HUES64 (cell line): ENCODE data around the gene CDK14.
A peak's percentile ranks its signal among the peaks of the same experiment; 100 is the strongest.

Experiments
- H3K27ac ChIP-seq: 2 replicates; pipeline ENCODE4 v1.7.0; 2013; ENCODE audit warnings: low read depth, low read length, inconsistent platforms
- H3K27me3 ChIP-seq: 2 replicates; pipeline ENCODE4 v1.6.1; 2013; ENCODE audit warnings: mild to moderate bottlenecking, low read length; ENCODE audit not compliant: insufficient read depth
- H3K36me3 ChIP-seq: 2 replicates; pipeline ENCODE4 v1.6.1; 2013; ENCODE audit warnings: mild to moderate bottlenecking, low read length; ENCODE audit not compliant: insufficient read depth
- H3K4me1 ChIP-seq: 2 replicates; pipeline ENCODE4 v1.6.1; 2013; ENCODE audit warnings: mild to moderate bottlenecking, low read length, moderate library complexity; ENCODE audit not compliant: insufficient read depth
- H3K4me3 ChIP-seq: 2 replicates; pipeline ENCODE4 v1.5.1; 2013; ENCODE audit warnings: mild to moderate bottlenecking, low read length, moderate library complexity
- H3K9ac ChIP-seq: 2 replicates; pipeline ENCODE4 v1.6.1; 2013; ENCODE audit warnings: mild to moderate bottlenecking, low read depth, low read length
- H3K9me3 ChIP-seq: 2 replicates; pipeline ENCODE4 v1.6.1; 2013; ENCODE audit warnings: low read depth, low read length; ENCODE audit not compliant: insufficient read depth
- WGBS: fragments of 150-250, 120-280 bp; methylation state at CpG from one replicate; pipeline ENCODE4 v1.1.7; 2013; ENCODE audit warnings: missing lambda C conversion rate; 5-methylcytosine and 5-hydroxymethylcytosine counted together

Gene CDK14

GRCh38 chr7:91020636-91021385 is 424.7 kb downstream of the CDK14 start:
- H3K36me3 ChIP-seq = no peaks in the 10 kb centered on the region
- WGBS = 89% methylated on average over 3 of the region's 3 CpGs
- H3K9ac ChIP-seq = no peak overlapping the region
- no peak overlapping the region for H3K27ac ChIP-seq
- H3K27me3 ChIP-seq = no peaks in the 10 kb centered on the region
- H3K9me3 ChIP-seq = no peaks in the 10 kb centered on the region
- H3K4me1 ChIP-seq = no peaks in the 10 kb centered on the region
- no peak overlapping the region for H3K4me3 ChIP-seq

GRCh38 chr7:91021956-91022355 is 425.8 kb downstream of the CDK14 start:
- Histone ChIP-seq H3K9ac (no peak overlapping the region), H3K4me3 (no peak overlapping the region), H3K27ac (no peak overlapping the region), H3K36me3 (no peaks in the 10 kb centered on the region), H3K27me3 (no peaks in the 10 kb centered on the region), H3K9me3 (no peaks in the 10 kb centered on the region), H3K4me1 (peaks cover 3% of the 10 kb centered on the region; the same call in 1 of the 2 replicates)
- WGBS = 93% methylated on average over 1 of the region's 1 CpG

GRCh38 chr7:91025906-91026390 is 429.8 kb downstream of the CDK14 start:
- Histone ChIP-seq H3K4me1 (peaks cover 17% of the 10 kb centered on the region), H3K36me3 (no peaks in the 10 kb centered on the region), H3K4me3 (no peak overlapping the region), H3K9me3 (no peaks in the 10 kb centered on the region), H3K27me3 (no peaks in the 10 kb centered on the region), H3K9ac (no peak overlapping the region), H3K27ac (no peak overlapping the region)
- 74% methylated on average over 2 of the region's 2 CpGs for WGBS

GRCh38 chr7:91029688-91030087 is 433.6 kb downstream of the CDK14 start:
- H3K36me3 ChIP-seq = no peaks in the 10 kb centered on the region
- no peak overlapping the region for H3K27ac ChIP-seq
- no peaks in the 10 kb centered on the region for H3K27me3 ChIP-seq
- H3K9me3 ChIP-seq = no peaks in the 10 kb centered on the region
- H3K4me1 ChIP-seq = peaks cover 39% of the 10 kb centered on the region
- no peak overlapping the region for H3K9ac ChIP-seq
- H3K4me3 ChIP-seq = no peak overlapping the region

- Histone ChIP-seq H3K27ac (peak overlapping the region; percentile 27; the same call in 1 of the 2 replicates), H3K4me3 (no peak overlapping the region)
- 83% methylated on average over 3 of the region's 5 CpGs for WGBS
These were observed 434.7 kb downstream of the CDK14 start for GRCh38 chr7:91030680-91031380.

GRCh38 chr7:91031757-91032156 is 435.6 kb downstream of the CDK14 start:
- 15% methylated on average over 4 of the region's 4 CpGs for WGBS
- Histone ChIP-seq H3K4me3 (no peak overlapping the region), H3K27me3 (no peaks in the 10 kb centered on the region), H3K36me3 (no peaks in the 10 kb centered on the region), H3K27ac (peak overlapping the region; percentile 21), H3K9me3 (no peaks in the 10 kb centered on the region), H3K4me1 (peaks cover 40% of the 10 kb centered on the region), H3K9ac (no peak overlapping the region)

More at GRCh38 chr7:91030680-91031380, 434.7 kb downstream of the CDK14 start:
- Histone ChIP-seq H3K27me3 (no peaks in the 10 kb centered on the region), H3K9me3 (no peaks in the 10 kb centered on the region), H3K4me1 (peaks cover 43% of the 10 kb centered on the region), H3K36me3 (no peaks in the 10 kb centered on the region), H3K9ac (no peak overlapping the region)

- H3K4me3 ChIP-seq = no peak overlapping the region
- H3K27me3 ChIP-seq = no peaks in the 10 kb centered on the region
- no peaks in the 10 kb centered on the region for H3K36me3 ChIP-seq
- no peaks in the 10 kb centered on the region for H3K9me3 ChIP-seq
- WGBS = 88% methylated on average over 2 of the region's 2 CpGs
- no peak overlapping the region for H3K9ac ChIP-seq
- no peak overlapping the region for H3K27ac ChIP-seq
- peaks cover 40% of the 10 kb centered on the region for H3K4me1 ChIP-seq
These were observed 437.5 kb downstream of the CDK14 start for GRCh38 chr7:91033574-91033973.

GRCh38 chr7:91034459-91035368 is 438.6 kb downstream of the CDK14 start:
- Histone ChIP-seq H3K27ac (no peak overlapping the region), H3K9me3 (no peaks in the 10 kb centered on the region), H3K4me1 (peaks cover 39% of the 10 kb centered on the region), H3K4me3 (no peak overlapping the region), H3K36me3 (no peaks in the 10 kb centered on the region), H3K9ac (no peak overlapping the region), H3K27me3 (no peaks in the 10 kb centered on the region)
- WGBS = 86% methylated on average over 1 of the region's 1 CpG

- Histone ChIP-seq H3K9me3 (no peaks in the 10 kb centered on the region), H3K4me1 (peaks cover 27% of the 10 kb centered on the region), H3K9ac (no peak overlapping the region), H3K4me3 (no peak overlapping the region), H3K36me3 (no peaks in the 10 kb centered on the region), H3K27ac (no peak overlapping the region), H3K27me3 (no peaks in the 10 kb centered on the region)
- 97% methylated on average over 3 of the region's 4 CpGs for WGBS
These were observed 442.9 kb downstream of the CDK14 start for GRCh38 chr7:91039033-91039432.

- Histone ChIP-seq H3K9me3 (no peaks in the 10 kb centered on the region), H3K4me1 (peaks cover 33% of the 10 kb centered on the region), H3K9ac (no peak overlapping the region), H3K27ac (no peak overlapping the region), H3K27me3 (no peaks in the 10 kb centered on the region), H3K4me3 (no peak overlapping the region), H3K36me3 (no peaks in the 10 kb centered on the region)
- 91% methylated on average over 1 of the region's 2 CpGs for WGBS
These were observed 445.0 kb downstream of the CDK14 start for GRCh38 chr7:91041141-91041540.
